Measurements from ENCODE around the gene GPR18.

The GPR18 gene

DNA sequence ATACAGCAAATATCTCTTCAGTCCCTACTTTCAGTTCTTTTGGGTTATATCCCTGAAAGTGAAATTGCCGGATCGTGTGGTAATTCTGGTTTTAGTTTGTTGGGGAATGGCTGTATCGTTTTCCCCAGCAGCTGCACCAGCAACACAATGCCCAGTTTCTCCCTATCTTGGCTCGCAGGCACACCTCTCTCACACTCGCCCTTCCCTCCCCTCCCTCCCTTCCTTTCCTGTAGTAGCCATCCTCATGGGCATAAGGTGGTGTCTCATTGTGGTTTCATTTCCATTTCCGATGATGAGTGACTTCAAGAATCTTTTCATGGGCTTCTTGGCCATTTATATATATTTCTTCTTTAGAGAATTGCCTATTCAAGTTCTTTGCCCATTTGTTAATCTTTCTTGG lies 8.6 kb upstream of the GPR18 start:
- no peak overlapping the region for H3K27ac ChIP-seq
- POLR2A ChIA-PET (ENCODE audit: low non-redundant PET), result no interaction called here
- DNase-seq (ENCODE audit: low spot score), result no peak
- CTCF ChIA-PET, result interaction anchor here (0.8 to 3.5 kb wide), 3 partner anchors 65 to 91 kb away, joined by 3 to 15 read pairs (median 15); no protein-coding TSS in a partner anchor
- no peak for TF ChIP-seq CTCF (conservative IDR thresholded peaks at IDR 0.05; ENCODE audit: low read depth)

GRCh38 chr13:99265821-99266426 lies 7.7 kb upstream of the GPR18 start:
- ChIA-PET CTCF (interaction anchor here (0.5 to 2.5 kb wide), 6 partner anchors 38 to 422 kb away, joined by 3 to 15 read pairs (median 3); no protein-coding TSS in a partner anchor), POLR2A (ENCODE audit: low non-redundant PET) (interaction anchor here (0.7 kb wide), 1 partner anchor 9 kb away, joined by 3 read pairs; no protein-coding TSS in a partner anchor)
- TF ChIP-seq CTCF (conservative IDR thresholded peaks at IDR 0.05; ENCODE audit: low read depth), result peak; percentile 56
- peak; percentile 53 for DNase-seq (ENCODE audit: low spot score)
- no peak overlapping the region for H3K27ac ChIP-seq

- ChIA-PET POLR2A (ENCODE audit: low non-redundant PET) (no interaction called here), CTCF (interaction anchor here (0.9 to 2.5 kb wide), 3 partner anchors 38 to 89 kb away, joined by 3 to 15 read pairs (median 6); no protein-coding TSS in a partner anchor)
- DNase-seq (ENCODE audit: low spot score), result no peak
- no peak overlapping the region for H3K27ac ChIP-seq
- no peak for TF ChIP-seq CTCF (conservative IDR thresholded peaks at IDR 0.05; ENCODE audit: low read depth)
Measured at GRCh38 chr13:99265162-99265800, 7.1 kb upstream of the GPR18 start.

GRCh38 chr13:99264051-99264450 lies 5.9 kb upstream of the GPR18 start:
- DNase-seq (ENCODE audit: low spot score), result no peak
- no peak overlapping the region for H3K27ac ChIP-seq
- TF ChIP-seq CTCF (conservative IDR thresholded peaks at IDR 0.05; ENCODE audit: low read depth), result no peak
- ChIA-PET POLR2A (ENCODE audit: low non-redundant PET) (interaction anchor here (0.6 kb wide), 1 partner anchor 10 kb away, joined by 3 read pairs; no protein-coding TSS in a partner anchor), CTCF (no interaction called here)

DNA sequence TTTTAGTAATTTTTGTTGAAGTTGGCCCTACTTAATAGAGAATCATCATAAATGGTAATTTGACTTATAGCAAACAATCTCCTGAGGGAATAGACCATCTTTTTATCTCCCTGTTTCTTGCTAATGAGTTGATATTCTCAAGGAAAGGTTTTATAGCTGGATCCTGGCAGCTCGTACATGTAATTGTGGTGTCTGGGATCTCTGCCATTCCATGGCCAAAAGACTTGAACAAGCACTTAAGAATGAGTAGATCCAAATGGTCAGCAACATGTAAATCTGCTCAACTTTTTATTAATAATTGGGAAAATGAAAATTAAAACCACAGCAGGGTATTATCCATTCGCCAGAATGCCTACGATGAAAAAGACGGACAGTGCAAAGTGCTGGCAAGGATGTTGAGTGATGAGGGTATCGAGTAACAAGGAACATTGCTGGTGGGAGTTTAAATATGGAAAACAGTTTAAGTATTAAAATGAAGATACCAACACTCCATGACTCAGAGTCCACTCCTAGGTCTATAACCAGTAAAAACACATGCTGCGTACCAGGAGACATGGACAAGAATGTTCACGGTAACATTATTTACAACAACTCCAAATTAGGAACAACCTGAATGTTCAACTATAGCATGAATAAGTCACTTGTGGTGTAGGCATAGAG lies 5.1 kb upstream of the GPR18 start:
- DNase-seq (ENCODE audit: low spot score), result no peak
- no peak overlapping the region for H3K27ac ChIP-seq
- TF ChIP-seq CTCF (conservative IDR thresholded peaks at IDR 0.05; ENCODE audit: low read depth), result no peak
- POLR2A ChIA-PET (ENCODE audit: low non-redundant PET), result no interaction called here
- CTCF ChIA-PET, result no interaction called here

- no peak for TF ChIP-seq CTCF (conservative IDR thresholded peaks at IDR 0.05; ENCODE audit: low read depth)
- no peak for DNase-seq (ENCODE audit: low spot score)
- CTCF ChIA-PET, result interaction anchor here (0.9 kb wide), 1 partner anchor 9 kb away, joined by 3 read pairs; no protein-coding TSS in a partner anchor
- POLR2A ChIA-PET (ENCODE audit: low non-redundant PET), result no interaction called here
- no peak overlapping the region for H3K27ac ChIP-seq
Measured at GRCh38 chr13:99261059-99261458, 2.9 kb upstream of the GPR18 start.
